HCT116 (cell line): Measurements from ENCODE around the gene DDX28. TPM values are rescaled to one million over a fixed set of nuclear protein-coding genes. Genes with fewer than 3 reads are reported as not detected.

Experiments
- ATAC-seq: fragments of 200-7000 bp; cut with Tn5 transposase; 2 replicates; pipeline ENCODE4 v1.9.1; 2020; ENCODE audit warnings: mild to moderate bottlenecking, moderate library complexity
- BruUV-seq: library from RNA; stranded (reverse); fragments of 400-500 nt; replicated peaks from 2 replicates; lab custom pipeline; 2021; lab: Mats Ljungman, UMichigan
- CTCF ChIA-PET: fragments of 300-600 bp; sonication (Branson Sonifier 250); formaldehyde crosslinking; loops from one replicate; lab custom pipeline; 2021; ENCODE audit warnings: antibody characterized with exemption; lab: Charles Lee
- POLR2A ChIA-PET: fragments of 300-600, 350-600 bp; sonication (Branson Sonifier 250); formaldehyde crosslinking; loops from one replicate; lab custom pipeline; 2021; ENCODE audit warnings: antibody characterized with exemption; lab: Charles Lee
- RAD21 ChIA-PET, 2 experiments: fragments of 300-600 bp; sonication (Branson Sonifier 250); formaldehyde crosslinking; loops; one replicate each; lab custom pipeline; 2023; ENCODE audit warnings: low total read pairs in 2 of 2; ENCODE audit not compliant: uncharacterized antibody in 2 of 2, unreplicated experiment in 2 of 2, low non-redundant PET in 1 of 2; lab: Charles Lee
- DNase-seq: peaks from one replicate; pipeline ENCODE4 v3.0.0-alpha.2; 2010; ENCODE audit warnings: low read depth, low spot score
- H2AFZ ChIP-seq: fragments of 200-600 bp; shearing (Covaris generic), sonication (generic); 2 replicates; pipeline ENCODE4 v1.6.1; 2017; ENCODE audit warnings: low read depth, mixed run types, mixed read lengths, antibody characterized with exemption, low read length; ENCODE audit not compliant: poor library complexity, severe bottlenecking
- H3K27ac ChIP-seq: 2 replicates; pipeline ENCODE4 v1.5.1; 2012; ENCODE audit warnings: low read depth, low read length
- H3K27me3 ChIP-seq: fragments of 200-600 bp; sonication (generic); 2 replicates; pipeline ENCODE4 v1.6.1; 2016; ENCODE audit warnings: mixed run types, low read length, mixed read lengths; ENCODE audit not compliant: insufficient read depth
- H3K36me3 ChIP-seq, 2 experiments: fragments of 200-500 bp in 1 of 2; fragments of 200-600 bp in 1 of 2; sonication (Bioruptor generic) in 1 of 2; sonication (generic) in 1 of 2; 2 replicates each; pipeline versions ENCODE4 v1.5.1 to v1.6.1; 2014 to 2016; ENCODE audit warnings: low read length in 2 of 2, inconsistent platforms in 1 of 2, mixed read lengths in 1 of 2, mixed run types in 1 of 2; ENCODE audit not compliant: insufficient read depth in 2 of 2, control insufficient read depth in 1 of 2
- H3K4me1 ChIP-seq, 2 experiments: fragments of 200-600 bp in 1 of 2; sonication (generic) in 1 of 2; 2 replicates each; pipeline versions ENCODE4 v1.5.1 to v1.6.1; 2012 to 2017; ENCODE audit warnings: low read length in 2 of 2, inconsistent platforms in 1 of 2, mild to moderate bottlenecking in 1 of 2, mixed read lengths in 1 of 2, mixed run types in 1 of 2, moderate library complexity in 1 of 2; ENCODE audit not compliant: insufficient read depth in 2 of 2, control insufficient read depth in 1 of 2
- H3K4me2 ChIP-seq: fragments of 200-600 bp; sonication (generic); 2 replicates; pipeline ENCODE4 v1.6.1; 2017; ENCODE audit warnings: mixed run types, low read length, mixed read lengths
- H3K4me3 ChIP-seq, 2 experiments: fragments of 200-600 bp in 1 of 2; sonication (generic) in 1 of 2; replicated peaks in 1 of 2; 2 replicates each; pipeline ENCODE4 v1.5.1; 2011 to 2016; ENCODE audit warnings: low read length in 2 of 2, control low read depth in 1 of 2, low read depth in 1 of 2, mild to moderate bottlenecking in 1 of 2, mixed read lengths in 1 of 2, mixed run types in 1 of 2
- H3K79me2 ChIP-seq: fragments of 200-600 bp; sonication (generic); 2 replicates; pipeline ENCODE4 v1.6.1; 2017; ENCODE audit warnings: mild to moderate bottlenecking, mixed run types, low read length, moderate library complexity, mixed read lengths; ENCODE audit not compliant: insufficient read depth
- H3K9ac ChIP-seq: fragments of 200-600 bp; sonication (generic); 2 replicates; pipeline ENCODE4 v1.6.1; 2016; ENCODE audit warnings: low read length, mixed read lengths
- H3K9me2 ChIP-seq: fragments of 200-600 bp; sonication (generic), shearing (Covaris generic); 2 replicates; pipeline ENCODE4 v1.6.1; 2017; ENCODE audit warnings: mixed run types, mild to moderate bottlenecking, moderate library complexity; ENCODE audit not compliant: insufficient read depth
- H3K9me3 ChIP-seq, 2 experiments: fragments of 200-500 bp in 1 of 2; fragments of 200-600 bp in 1 of 2; sonication (Bioruptor generic) in 1 of 2; sonication (generic) in 1 of 2; 2 replicates each; pipeline ENCODE4 v1.6.1; 2014 to 2017; ENCODE audit warnings: low read length in 2 of 2, mixed read lengths in 2 of 2, inconsistent platforms in 1 of 2, low read depth in 1 of 2, mild to moderate bottlenecking in 1 of 2, mixed run types in 1 of 2, moderate library complexity in 1 of 2; ENCODE audit not compliant: control insufficient read depth in 1 of 2, insufficient read depth in 1 of 2
- H4K20me1 ChIP-seq: fragments of 200-600 bp; sonication (generic), shearing (Covaris generic); 2 replicates; pipeline ENCODE4 v1.6.1; 2017; ENCODE audit warnings: mixed run types, mild to moderate bottlenecking, moderate library complexity; ENCODE audit not compliant: insufficient read depth
- ATF3 ChIP-seq: IDR thresholded peaks from 2 replicates; pipeline ENCODE4 v1.6.1; 2012
- CTCF ChIP-seq, 3 experiments: fragments of 200-600 bp in 1 of 3; sonication (generic) in 1 of 3; IDR thresholded peaks in 2 of 3; conservative IDR thresholded peaks in 1 of 3; 2 replicates each; pipeline ENCODE4 v1.5.1; 2012 to 2017; ENCODE audit warnings: low read depth in 2 of 3, low read length in 2 of 3, antibody characterized with exemption in 1 of 3, borderline replicate concordance in 1 of 3, control low read depth in 1 of 3, mild to moderate bottlenecking in 1 of 3, mixed read lengths in 1 of 3, mixed run types in 1 of 3, moderate library complexity in 1 of 3; ENCODE audit not compliant: insufficient read depth in 1 of 3
- EZH2 ChIP-seq: fragments of 200-600 bp; sonication (generic); IDR thresholded peaks from 2 replicates; pipeline ENCODE4 v1.6.1; 2017; ENCODE audit warnings: antibody characterized with exemption, mixed run types
- FOSL1 ChIP-seq: IDR thresholded peaks from 2 replicates; pipeline ENCODE4 v1.6.1; 2012; ENCODE audit warnings: low read depth
- JUND ChIP-seq: IDR thresholded peaks from 2 replicates; pipeline ENCODE4 v1.6.1; 2012
- POLR2A ChIP-seq: IDR thresholded peaks from 2 replicates; pipeline ENCODE4 v1.7.0; 2011; ENCODE audit warnings: borderline replicate concordance; ENCODE audit not compliant: insufficient read depth, insufficient read length; ENCODE audit errors: extremely low read depth
- RAD21 ChIP-seq: IDR thresholded peaks from 2 replicates; pipeline ENCODE4 v1.6.1; 2012; ENCODE audit warnings: low read depth, mild to moderate bottlenecking
- SP1 ChIP-seq: IDR thresholded peaks from 2 replicates; pipeline ENCODE4 v1.6.1; 2012; ENCODE audit warnings: low read depth
- SRF ChIP-seq: IDR thresholded peaks from 2 replicates; pipeline ENCODE4 v1.6.1; 2012; ENCODE audit warnings: low read depth
- TCF7L2 ChIP-seq: IDR thresholded peaks from 2 replicates; pipeline ENCODE4 v1.7.0; 2011; ENCODE audit warnings: borderline replicate concordance, inconsistent platforms; ENCODE audit not compliant: insufficient read depth, insufficient read length; ENCODE audit errors: extremely low read depth
- YY1 ChIP-seq: IDR thresholded peaks from 2 replicates; pipeline ENCODE4 v1.6.1; 2011; ENCODE audit warnings: low read length, low read depth, moderate library complexity, mild to moderate bottlenecking; ENCODE audit not compliant: insufficient replicate concordance; ENCODE audit errors: extremely low read depth
- ZFX ChIP-seq: fragments of 450-650 bp; IDR thresholded peaks from 2 replicates; pipeline ENCODE4 v1.6.1; 2017
- ZNF274 ChIP-seq: fragments of 200-500 bp; sonication (Bioruptor generic); IDR thresholded peaks from 2 replicates; pipeline ENCODE4 v1.6.1; 2014; ENCODE audit warnings: mild to moderate bottlenecking, low read depth, low read length, inconsistent platforms
- intact Hi-C: fragments of 100-400 bp; cut with micrococcal nuclease; formaldehyde crosslinking; loops from 2 replicates; pipeline ENCODE4 v1.10.0; 2022
- total RNA-seq: library from RNA; stranded (reverse); gene quantifications from one replicate; pipeline ENCODE4 v1.2.1, GENCODE V29; 2021; ENCODE audit not compliant: unreplicated experiment
- TF ChIP-seq, protein P1 (sequence below): IDR thresholded peaks from 2 replicates; pipeline ENCODE4 v1.6.1; 2012

The DDX28 gene
- total RNA-seq, 1 experiment from 2014 or later = 13.8 TPM

DNA sequence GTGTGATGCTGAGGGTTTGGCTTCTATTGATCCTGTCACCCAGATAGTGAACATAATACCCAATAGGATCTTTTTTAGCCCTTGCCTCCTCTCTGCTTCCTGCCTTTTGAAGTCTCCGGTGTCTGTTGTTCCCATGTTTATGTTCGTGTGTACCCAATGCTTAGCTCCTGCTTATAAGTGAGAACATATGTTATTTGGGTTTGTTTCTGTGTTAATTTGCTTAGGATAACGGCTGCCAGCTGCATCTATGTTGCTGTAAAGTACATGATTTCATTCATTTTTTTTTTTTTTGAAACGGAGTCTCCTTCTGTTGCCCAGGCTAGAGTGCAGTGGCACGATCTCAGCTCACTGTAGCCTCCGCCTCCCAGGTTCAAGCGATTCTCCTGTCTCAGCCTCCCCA, 23.1 kb upstream of the DDX28 start:
- no peaks in the 10 kb centered on the region for H3K4me1 ChIP-seq
- H2AFZ ChIP-seq = no peak overlapping the region
- DNase-seq = no peak
- no TSS peak for BruUV-seq
- TF ChIP-seq EZH2 (no peak), CTCF (IDR thresholded peaks at IDR 0.05 in 2 of 3, conservative IDR thresholded peaks at IDR 0.05 in 1 of 3; ENCODE audit: borderline replicate concordance in 1 of 3, insufficient read depth in 1 of 3, low read depth in 2 of 3, low read length in 2 of 3) (no peak), SP1 (no peak), FOSL1 (no peak), ATF3 (no peak), JUND (no peak), ZNF274 (no peak), RAD21 (no peak), YY1 (no peak), TCF7L2 (no peak), POLR2A (no peak), ZFX (no peak), SRF (no peak)
- TF ChIP-seq, protein P1, sequence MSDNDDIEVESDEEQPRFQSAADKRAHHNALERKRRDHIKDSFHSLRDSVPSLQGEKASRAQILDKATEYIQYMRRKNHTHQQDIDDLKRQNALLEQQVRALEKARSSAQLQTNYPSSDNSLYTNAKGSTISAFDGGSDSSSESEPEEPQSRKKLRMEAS = no peak
- no peak overlapping the region for H3K27ac ChIP-seq
- H3K27me3 ChIP-seq = no peaks in the 10 kb centered on the region
- peaks cover 4 to 28% of the 10 kb centered on the region in 2 experiments; a peak in 3 of 4 replicates for H3K36me3 ChIP-seq
- ATAC-seq = no peak
- H3K9ac ChIP-seq = no peak overlapping the region
- RAD21 ChIA-PET = no interaction called here
- CTCF ChIA-PET = no interaction called here
- intact Hi-C loops = no loop called here
- no peak overlapping the region for H3K4me3 ChIP-seq
- POLR2A ChIA-PET = no interaction called here
- no peaks in the 10 kb centered on the region for H3K9me2 ChIP-seq
- H4K20me1 ChIP-seq = no peaks in the 10 kb centered on the region
- H3K79me2 ChIP-seq = peaks cover 7% of the 10 kb centered on the region; the same call in 1 of the 2 replicates
- no peak overlapping the region for H3K4me2 ChIP-seq
- H3K9me3 ChIP-seq = no peaks in the 10 kb centered on the region
